GM06990 (cell line): ENCODE results near the gene CERS6.

Source experiments
- DNase-seq: peaks from one replicate; pipeline ENCODE4 v3.0.0-alpha.2; 2011; ENCODE audit not compliant: insufficient read length; ENCODE audit errors: extremely low read depth
- H3K27me3 ChIP-seq: replicated peaks from 2 replicates; pipeline ENCODE4 v1.6.0; 2011; ENCODE audit warnings: low read length; ENCODE audit not compliant: control insufficient read depth, insufficient read depth
- H3K36me3 ChIP-seq: 2 replicates; pipeline ENCODE4 v1.5.1; 2011; ENCODE audit warnings: low read length; ENCODE audit not compliant: control insufficient read depth, insufficient read depth
- H3K4me3 ChIP-seq: replicated peaks from 2 replicates; pipeline ENCODE4 v1.5.1; 2011; ENCODE audit warnings: low read depth, mild to moderate bottlenecking, control low read depth, low read length
- TF ChIP-seq, protein P1 (sequence below): IDR thresholded peaks from 2 replicates; pipeline ENCODE4 v1.5.1; 2011; ENCODE audit warnings: low read length, control low read depth, mild to moderate bottlenecking, inconsistent platforms; ENCODE audit not compliant: insufficient read depth, poor library complexity, severe bottlenecking

Gene CERS6

DNA sequence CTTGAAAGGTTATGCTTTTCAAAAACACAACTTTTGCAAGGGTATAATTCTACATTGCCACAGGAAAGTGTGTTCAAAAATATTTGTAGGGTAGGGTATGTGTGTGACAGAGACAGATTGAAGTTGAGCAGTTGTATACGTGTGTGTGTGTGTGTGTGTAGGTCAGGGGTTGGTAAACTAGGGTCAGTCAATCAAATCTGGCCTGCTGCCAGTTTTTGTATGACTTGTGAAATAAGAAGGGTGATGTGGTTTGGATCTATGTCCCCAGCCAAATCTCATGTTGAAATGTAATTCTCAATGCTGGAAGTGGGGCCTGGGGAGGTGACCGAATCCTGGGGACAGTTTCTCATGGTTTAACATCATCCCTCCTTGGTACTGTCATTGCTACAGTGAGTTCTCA is 148.2 kb downstream of the CERS6 start:
- TF ChIP-seq, protein P1, sequence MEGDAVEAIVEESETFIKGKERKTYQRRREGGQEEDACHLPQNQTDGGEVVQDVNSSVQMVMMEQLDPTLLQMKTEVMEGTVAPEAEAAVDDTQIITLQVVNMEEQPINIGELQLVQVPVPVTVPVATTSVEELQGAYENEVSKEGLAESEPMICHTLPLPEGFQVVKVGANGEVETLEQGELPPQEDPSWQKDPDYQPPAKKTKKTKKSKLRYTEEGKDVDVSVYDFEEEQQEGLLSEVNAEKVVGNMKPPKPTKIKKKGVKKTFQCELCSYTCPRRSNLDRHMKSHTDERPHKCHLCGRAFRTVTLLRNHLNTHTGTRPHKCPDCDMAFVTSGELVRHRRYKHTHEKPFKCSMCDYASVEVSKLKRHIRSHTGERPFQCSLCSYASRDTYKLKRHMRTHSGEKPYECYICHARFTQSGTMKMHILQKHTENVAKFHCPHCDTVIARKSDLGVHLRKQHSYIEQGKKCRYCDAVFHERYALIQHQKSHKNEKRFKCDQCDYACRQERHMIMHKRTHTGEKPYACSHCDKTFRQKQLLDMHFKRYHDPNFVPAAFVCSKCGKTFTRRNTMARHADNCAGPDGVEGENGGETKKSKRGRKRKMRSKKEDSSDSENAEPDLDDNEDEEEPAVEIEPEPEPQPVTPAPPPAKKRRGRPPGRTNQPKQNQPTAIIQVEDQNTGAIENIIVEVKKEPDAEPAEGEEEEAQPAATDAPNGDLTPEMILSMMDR = no peak
- H3K36me3 ChIP-seq = no peaks in the 10 kb centered on the region
- H3K27me3 ChIP-seq = no peaks in the 10 kb centered on the region
- no peak for DNase-seq
- no peak overlapping the region for H3K4me3 ChIP-seq

DNA sequence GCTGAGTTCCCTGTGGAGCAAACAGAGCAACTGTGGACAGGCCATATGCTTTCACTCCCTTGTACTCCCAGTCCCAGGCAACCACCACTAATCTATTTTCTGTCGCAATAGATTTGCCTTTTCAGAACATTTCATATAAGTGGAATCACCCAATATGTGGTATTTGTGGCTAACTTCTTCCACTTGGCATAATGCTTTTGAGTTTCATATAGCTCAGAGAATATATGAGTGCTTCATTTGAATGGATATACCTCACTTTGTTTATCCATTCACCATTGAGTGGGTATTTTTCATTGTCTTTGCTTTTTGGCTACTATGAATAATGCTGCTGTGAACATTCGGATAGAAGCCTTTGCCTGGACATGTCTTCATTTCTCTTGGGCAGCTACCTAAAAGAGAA is 151.9 kb downstream of the CERS6 start:
- Histone ChIP-seq H3K36me3 (no peaks in the 10 kb centered on the region), H3K27me3 (no peaks in the 10 kb centered on the region), H3K4me3 (no peak overlapping the region)
- TF ChIP-seq, protein P1 = no peak
- DNase-seq = no peak

DNA sequence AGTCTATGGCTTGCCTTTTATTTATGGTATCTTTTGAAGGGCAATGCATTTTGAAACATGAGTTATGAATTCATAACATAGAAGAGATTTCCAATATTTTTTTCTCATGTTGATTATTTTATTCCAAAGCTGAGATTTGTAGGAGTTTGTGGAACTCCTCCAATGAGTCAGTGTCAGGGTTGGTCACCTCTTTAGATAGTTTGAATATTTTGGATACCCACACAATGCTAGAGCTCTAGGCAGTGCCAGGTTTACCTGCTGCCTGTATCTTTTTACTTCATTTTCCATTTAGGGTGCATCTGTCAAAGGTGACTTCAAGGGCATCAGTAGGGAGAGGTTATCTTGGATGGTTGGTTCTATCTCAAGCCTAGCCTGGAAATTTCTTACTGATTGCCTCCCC is 152.7 kb downstream of the CERS6 start:
- DNase-seq = no peak
- H3K36me3 ChIP-seq = no peaks in the 10 kb centered on the region; the same call in 1 of the 2 replicates
- no peaks in the 10 kb centered on the region for H3K27me3 ChIP-seq
- no peak overlapping the region for H3K4me3 ChIP-seq
- TF ChIP-seq, protein P1 = no peak

DNA sequence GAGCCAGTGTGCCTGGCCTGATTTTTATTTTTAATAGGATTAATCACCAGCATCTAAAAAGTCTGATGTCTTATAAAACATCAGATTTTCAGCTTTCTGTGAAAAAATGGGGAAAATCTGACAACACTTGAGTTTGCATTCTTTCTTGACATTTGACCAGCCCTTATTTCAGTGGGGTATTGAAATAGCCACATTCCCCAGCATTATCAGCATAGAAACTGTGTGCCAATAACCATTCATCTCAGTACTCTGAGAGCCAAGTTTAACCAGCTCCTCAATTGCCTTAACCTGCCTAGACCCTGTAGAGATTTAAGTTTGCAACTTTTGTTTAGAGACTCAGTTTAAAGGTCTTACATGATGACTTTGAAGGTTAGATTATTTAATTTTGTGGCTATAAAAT is 155.0 kb downstream of the CERS6 start:
- Histone ChIP-seq H3K27me3 (no peaks in the 10 kb centered on the region), H3K36me3 (no peaks in the 10 kb centered on the region; the same call in 1 of the 2 replicates), H3K4me3 (no peak overlapping the region)
- DNase-seq = no peak
- TF ChIP-seq, protein P1 = no peak

DNA sequence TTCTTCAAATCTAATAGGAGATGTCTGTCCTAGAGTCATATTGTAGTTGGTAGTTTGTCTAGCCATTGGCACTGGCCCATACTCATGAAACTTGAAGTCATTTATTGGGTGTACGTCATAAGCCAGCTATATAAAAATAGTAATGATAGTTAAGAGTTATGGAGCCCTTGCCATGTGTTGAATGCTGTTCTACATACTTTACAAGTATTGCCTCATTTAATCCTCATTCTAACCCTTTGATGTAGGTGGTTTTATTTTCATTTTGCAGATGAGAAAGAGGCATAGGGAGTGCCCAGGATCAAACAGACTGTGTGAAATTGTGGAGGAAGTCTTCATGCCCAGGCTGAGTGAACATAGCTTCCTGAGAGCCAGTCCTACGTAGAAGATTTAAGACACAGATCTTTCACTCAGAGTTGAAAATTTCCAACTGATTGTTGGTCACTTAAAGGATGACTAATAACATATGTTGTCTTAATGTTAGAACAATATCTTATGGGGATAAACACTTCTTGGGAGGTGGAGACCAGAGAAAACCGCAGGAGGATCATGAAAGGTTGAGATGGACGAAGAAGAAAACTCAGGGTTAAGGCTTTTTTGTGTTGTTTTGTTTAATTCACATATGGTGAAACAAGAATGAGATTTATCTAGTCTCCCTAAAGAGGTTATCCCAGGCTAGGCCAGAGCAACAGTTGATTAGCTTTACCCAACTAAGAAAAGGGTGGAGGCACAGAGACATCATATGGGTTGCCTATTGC is 156.0 kb downstream of the CERS6 start:
- no peak overlapping the region for H3K4me3 ChIP-seq
- no peaks in the 10 kb centered on the region for H3K27me3 ChIP-seq
- no peaks in the 10 kb centered on the region; the same call in 1 of the 2 replicates for H3K36me3 ChIP-seq
- TF ChIP-seq, protein P1 = no peak
- no peak for DNase-seq
